HG03103 (cell line): ENCODE results near the gene XPC.

Experiments
- ATAC-seq: cut with Tn5 transposase; IDR thresholded peaks from one replicate; pipeline ENCODE4 v1.9.1; 2021; ENCODE audit warnings: low read depth; ENCODE audit not compliant: unreplicated experiment

XPC gene

DNA sequence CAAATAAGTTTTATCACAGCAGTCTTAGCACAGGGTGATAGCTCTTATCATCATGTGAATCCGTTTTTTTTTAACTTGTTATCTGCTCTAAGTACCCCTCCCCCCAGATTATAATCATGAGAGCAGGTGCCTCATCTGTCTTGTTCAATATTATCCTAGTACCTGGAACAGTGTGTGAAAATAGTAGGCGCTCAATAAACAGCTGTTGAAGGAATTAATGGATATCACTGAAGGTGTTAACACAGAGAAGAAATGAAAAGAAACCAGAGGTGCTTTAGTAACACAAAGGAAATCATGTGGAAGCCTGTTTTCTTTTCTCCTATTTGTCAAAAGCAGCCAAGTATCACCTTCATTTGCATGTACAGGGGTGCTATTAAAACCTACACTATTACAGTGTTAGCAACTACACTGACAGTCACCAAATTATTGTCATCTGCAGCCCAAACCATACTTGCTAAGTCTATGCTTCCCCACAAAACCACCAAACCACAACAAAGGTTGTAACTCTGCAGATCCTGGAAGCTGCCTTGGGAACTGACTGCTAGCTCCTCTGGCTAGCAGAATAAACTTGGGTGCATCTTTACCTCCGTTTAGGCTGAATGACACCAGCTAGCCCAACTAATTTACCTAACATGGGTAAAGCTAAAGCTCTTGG is 2.9 kb downstream of the XPC start:
- ATAC-seq = no peak

GRCh38 chr3:14174483-14174882 is 3.9 kb downstream of the XPC start:
- no peak for ATAC-seq

DNA sequence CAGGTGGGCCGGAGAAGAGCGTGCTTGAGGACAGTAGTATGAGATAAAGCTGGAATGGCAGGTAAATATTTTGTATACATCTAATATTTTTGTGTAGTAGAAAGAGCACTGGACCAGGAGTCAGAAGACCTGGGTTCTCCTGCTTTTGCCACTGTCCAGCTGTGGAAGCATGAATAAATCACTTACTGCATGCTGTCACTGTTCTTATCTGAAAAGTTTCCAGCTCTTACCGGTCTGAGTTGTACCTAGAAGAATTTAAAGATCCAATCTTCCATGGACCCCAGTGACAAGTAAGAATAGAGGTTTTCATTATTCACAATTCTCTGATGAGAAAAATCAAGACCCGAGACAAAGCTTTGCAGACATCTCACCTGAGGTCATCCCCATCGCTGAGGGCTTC is 5.9 kb downstream of the XPC start:
- ATAC-seq = no peak

DNA sequence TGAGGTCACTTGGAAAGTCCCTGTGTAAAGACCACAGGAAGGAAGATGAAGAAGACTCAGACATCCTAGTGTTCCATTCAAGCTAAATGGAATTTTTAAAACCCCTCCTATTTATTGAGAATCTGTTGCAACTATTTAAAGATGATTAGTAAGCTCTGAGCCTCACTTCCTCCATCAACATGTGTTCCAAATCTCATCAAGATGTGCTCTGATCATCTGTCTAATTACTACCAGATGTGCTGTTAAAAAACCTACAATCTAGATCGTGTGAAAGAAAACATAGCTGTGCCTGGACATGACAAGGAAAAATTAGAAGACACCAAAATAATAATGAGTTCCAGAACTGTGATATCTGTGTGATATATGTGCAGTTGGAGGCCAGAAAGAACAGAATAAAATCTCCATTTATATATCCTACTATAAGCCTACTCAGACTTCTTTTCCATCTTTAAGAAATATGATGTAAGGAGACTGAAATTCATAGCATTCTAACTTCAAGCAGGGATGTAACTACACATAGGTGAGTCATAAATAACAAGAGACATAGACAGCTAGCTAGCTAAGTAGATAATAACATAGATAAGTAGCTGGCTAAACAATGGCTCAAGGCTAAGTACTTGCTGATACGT is 7.8 kb downstream of the XPC start:
- no peak for ATAC-seq

DNA sequence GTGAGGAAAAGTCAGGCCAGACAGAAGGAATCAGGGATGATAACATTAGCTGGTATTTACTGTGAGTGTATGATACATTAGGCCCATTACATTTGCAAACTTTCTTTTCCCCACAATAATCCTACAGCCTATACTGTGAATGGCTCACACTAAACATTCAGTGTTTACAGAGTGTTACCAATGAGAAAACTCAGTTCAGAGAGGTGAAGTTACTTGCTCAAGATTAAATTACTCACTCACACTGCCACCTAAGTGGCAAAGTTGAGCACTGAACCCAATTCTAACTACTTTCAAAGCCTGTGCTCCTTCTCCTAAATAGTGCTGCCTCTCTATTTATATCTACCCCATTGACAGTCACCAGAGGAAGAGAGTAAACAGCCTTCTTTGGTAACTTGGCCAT is 8.5 kb downstream of the XPC start:
- no peak for ATAC-seq

- ATAC-seq = no peak
Observed at GRCh38 chr3:14169435-14169834, 9.0 kb downstream of the XPC start.

GRCh38 chr3:14166877-14167603 is 11.4 kb downstream of the XPC start:
- ATAC-seq = no peak

- no peak for ATAC-seq
Observed at GRCh38 chr3:14162178-14162577, 16.2 kb downstream of the XPC start.

GRCh38 chr3:14161282-14161681 is 17.1 kb downstream of the XPC start:
- no peak for ATAC-seq

- no peak for ATAC-seq
Observed at GRCh38 chr3:14159426-14159825, 19.0 kb downstream of the XPC start.

DNA sequence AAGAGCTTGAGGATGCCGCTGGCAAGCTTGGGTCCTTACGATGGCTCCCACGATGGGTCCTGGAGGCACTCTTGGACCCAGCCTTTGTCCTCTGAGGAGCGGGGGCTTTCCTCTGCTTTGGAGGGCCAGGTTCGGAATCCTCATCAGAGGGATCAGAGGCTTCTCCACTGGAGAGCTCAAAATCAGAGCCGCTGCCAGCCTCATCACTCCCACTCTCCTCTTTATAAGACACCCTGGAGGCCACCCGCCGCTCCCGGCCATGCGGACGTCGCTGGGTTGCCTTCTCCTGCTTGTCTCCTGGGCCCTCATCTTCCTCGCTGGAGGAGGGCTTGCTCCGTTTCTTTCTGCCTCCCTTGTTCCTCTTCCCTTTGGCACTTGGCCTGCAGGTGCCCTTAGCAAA is 20.0 kb downstream of the XPC start:
- ATAC-seq = no peak

DNA sequence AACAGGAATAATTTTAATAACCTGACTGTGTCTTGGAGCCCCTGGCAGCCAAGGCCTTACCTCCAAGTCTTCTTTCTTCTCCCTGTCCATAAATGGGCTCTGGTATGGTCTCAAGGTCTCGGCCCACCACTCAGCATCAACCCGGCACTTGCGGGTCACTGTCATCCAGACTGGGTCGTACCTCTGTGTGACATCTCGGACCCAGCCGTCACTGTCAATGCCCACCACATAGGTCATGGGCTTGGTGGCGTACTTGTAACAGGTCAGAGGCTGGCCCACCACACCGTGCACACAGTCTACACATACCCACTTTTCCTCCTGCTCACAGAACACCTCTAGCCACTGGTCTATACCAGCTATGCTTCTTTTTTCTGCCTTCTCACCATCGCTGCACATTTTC is 20.4 kb downstream of the XPC start:
- no peak for ATAC-seq

- ATAC-seq = no peak
Observed at GRCh38 chr3:14156843-14157561, 21.4 kb downstream of the XPC start.

GRCh38 chr3:14156201-14156600 is 22.2 kb downstream of the XPC start:
- no peak for ATAC-seq

DNA sequence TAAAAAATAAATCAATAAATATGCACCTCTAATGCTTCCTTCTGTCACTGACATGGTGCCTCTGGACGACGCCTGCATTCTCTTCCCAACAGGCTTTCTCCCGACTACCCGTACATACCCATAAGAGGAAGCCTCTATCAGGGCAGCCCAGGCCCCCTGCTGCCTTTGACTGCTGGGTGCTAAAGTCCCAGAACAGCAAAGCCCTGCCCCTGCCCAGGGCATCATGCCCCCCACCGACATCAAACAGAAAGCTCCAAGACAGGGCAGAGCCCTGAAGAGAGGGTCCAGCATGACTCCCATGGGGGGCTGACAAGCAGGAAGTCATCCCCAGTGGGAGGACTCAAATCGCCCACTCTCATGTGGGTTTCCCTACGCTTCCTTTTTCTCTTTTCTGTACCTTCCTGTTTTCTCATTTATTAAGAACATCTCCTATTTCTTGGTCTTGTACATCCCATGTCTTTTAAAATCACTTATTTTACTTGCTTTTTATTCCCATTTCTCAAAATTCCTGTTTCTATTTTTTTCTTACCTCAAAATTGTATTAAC is 23.4 kb downstream of the XPC start:
- ATAC-seq = no peak

DNA sequence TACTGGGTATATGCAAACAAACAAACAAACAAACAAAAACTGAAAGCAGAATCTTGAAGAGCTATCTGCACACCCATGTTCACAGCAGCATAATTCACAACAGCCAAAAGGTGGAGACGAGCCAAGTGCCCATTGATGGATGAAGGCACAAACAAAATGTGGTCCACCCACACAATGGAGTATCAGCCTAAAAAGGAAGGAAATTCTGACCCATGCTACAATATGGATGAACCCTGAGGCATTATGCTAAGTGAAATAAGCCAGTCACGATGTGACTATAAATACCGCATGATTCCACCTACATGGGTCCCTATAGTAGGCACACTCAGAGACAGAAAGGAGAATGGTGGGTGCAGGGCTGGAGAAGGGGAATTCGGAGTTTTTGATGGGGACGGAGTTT is 24.1 kb downstream of the XPC start:
- ATAC-seq = no peak

- ATAC-seq = no peak
Observed at GRCh38 chr3:14153663-14154062, 24.7 kb downstream of the XPC start.

- no peak for ATAC-seq
Observed at GRCh38 chr3:14152963-14153355, 25.4 kb downstream of the XPC start.

GRCh38 chr3:14152233-14152962 is 26.0 kb downstream of the XPC start:
- no peak for ATAC-seq

- no peak for ATAC-seq
Observed at GRCh38 chr3:14151471-14152083, 26.8 kb downstream of the XPC start.
